H9 (cell line): Measurements from ENCODE around the gene LECT2. TPM values are rescaled to one million over a fixed set of nuclear protein-coding genes. Genes with fewer than 3 reads are reported as not detected.
A peak's percentile ranks its signal among the peaks of the same experiment; 100 is the strongest.

Experiments used
- DNase-seq: peaks from one replicate; pipeline ENCODE4 v3.0.0-alpha.2; 2017
- H2AFZ ChIP-seq: one replicate; pipeline ENCODE4 v1.6.1; 2013; ENCODE audit warnings: mild to moderate bottlenecking, low read length, control low read depth, moderate library complexity
- H2AK5ac ChIP-seq: 2 replicates; pipeline ENCODE4 v1.6.1; 2013; ENCODE audit warnings: low read length, control low read depth, mixed read lengths; ENCODE audit not compliant: insufficient read length
- H2BK120ac ChIP-seq: one replicate; pipeline ENCODE4 v1.6.1; 2013; ENCODE audit warnings: low read depth, mild to moderate bottlenecking, low read length, control low read depth, inconsistent platforms; ENCODE audit not compliant: poor library complexity, severe bottlenecking
- H2BK12ac ChIP-seq: 2 replicates; pipeline ENCODE4 v1.6.1; 2013; ENCODE audit warnings: low read length, control low read depth, mixed read lengths, low read depth; ENCODE audit not compliant: insufficient read length
- H2BK15ac ChIP-seq: 2 replicates; pipeline ENCODE4 v1.6.1; 2013; ENCODE audit warnings: low read depth, low read length, control low read depth
- H2BK20ac ChIP-seq: one replicate; pipeline ENCODE4 v1.6.1; 2013; ENCODE audit warnings: low read depth, mild to moderate bottlenecking, low read length, control low read depth, inconsistent platforms; ENCODE audit not compliant: poor library complexity, severe bottlenecking
- H2BK5ac ChIP-seq: 2 replicates; pipeline ENCODE4 v1.6.1; 2013; ENCODE audit warnings: low read length, control low read depth, mixed read lengths; ENCODE audit not compliant: insufficient read length
- H3K14ac ChIP-seq: 2 replicates; pipeline ENCODE4 v1.6.1; 2013; ENCODE audit warnings: low read length, control low read depth; ENCODE audit not compliant: insufficient read depth
- H3K18ac ChIP-seq: 2 replicates; pipeline ENCODE4 v1.6.1; 2013; ENCODE audit warnings: low read depth, mild to moderate bottlenecking, mixed read lengths, low read length, control low read depth; ENCODE audit not compliant: insufficient read length
- H3K23ac ChIP-seq: 2 replicates; pipeline ENCODE4 v1.6.1; 2013; ENCODE audit warnings: low read length, control low read depth, mixed read lengths, low read depth; ENCODE audit not compliant: insufficient read length
- H3K23me2 ChIP-seq: 2 replicates; pipeline ENCODE4 v1.6.1; 2013; ENCODE audit warnings: low read depth, mild to moderate bottlenecking, mixed read lengths, low read length, control low read depth; ENCODE audit not compliant: insufficient read length, poor library complexity, severe bottlenecking
- H3K27ac ChIP-seq: 2 replicates; pipeline ENCODE4 v1.5.1; 2013; ENCODE audit warnings: low read length, control low read depth, mixed read lengths, low read depth; ENCODE audit not compliant: insufficient read length
- H3K27me3 ChIP-seq: 2 replicates; pipeline ENCODE4 v1.6.1; 2013; ENCODE audit warnings: low read length, control low read depth, inconsistent platforms; ENCODE audit not compliant: insufficient read depth
- H3K4ac ChIP-seq: 2 replicates; pipeline ENCODE4 v1.6.1; 2013; ENCODE audit warnings: low read depth, mild to moderate bottlenecking, control low read depth, inconsistent platforms, low read length, moderate library complexity
- H3K4me1 ChIP-seq: 2 replicates; pipeline ENCODE4 v1.6.1; 2013; ENCODE audit warnings: low read length, control low read depth, inconsistent platforms; ENCODE audit not compliant: insufficient read depth
- H3K4me2 ChIP-seq: 2 replicates; pipeline ENCODE4 v1.6.1; 2013; ENCODE audit warnings: low read length, control low read depth, mixed read lengths; ENCODE audit not compliant: insufficient read length, insufficient read depth
- H3K56ac ChIP-seq: 2 replicates; pipeline ENCODE4 v1.6.1; 2013; ENCODE audit warnings: low read depth, mild to moderate bottlenecking, mixed read lengths, low read length, control low read depth; ENCODE audit not compliant: insufficient read length
- H3K79me1 ChIP-seq: 2 replicates; pipeline ENCODE4 v1.6.1; 2013; ENCODE audit warnings: low read depth, mild to moderate bottlenecking, moderate library complexity, low read length, control low read depth, inconsistent platforms; ENCODE audit not compliant: insufficient read depth, poor library complexity, severe bottlenecking
- H3K79me2 ChIP-seq: 2 replicates; pipeline ENCODE4 v1.6.1; 2013; ENCODE audit warnings: low read length, control low read depth, inconsistent platforms; ENCODE audit not compliant: insufficient read depth
- H3K9ac ChIP-seq: 2 replicates; pipeline ENCODE4 v1.6.1; 2013; ENCODE audit warnings: low read length, control low read depth, mixed read lengths; ENCODE audit not compliant: insufficient read length; ENCODE audit errors: extremely low read depth
- H3K9me3 ChIP-seq: one replicate; pipeline ENCODE4 v1.6.1; 2013; ENCODE audit warnings: low read depth, low read length, inconsistent platforms; ENCODE audit not compliant: control insufficient read depth
- H3T11ph ChIP-seq: one replicate; pipeline ENCODE4 v1.6.1; 2013; ENCODE audit warnings: mild to moderate bottlenecking, low read length, control low read depth, inconsistent platforms
- H4K20me1 ChIP-seq: one replicate; pipeline ENCODE4 v1.6.1; 2013; ENCODE audit not compliant: control insufficient read depth, insufficient read length, insufficient read depth
- H4K5ac ChIP-seq: 2 replicates; pipeline ENCODE4 v1.6.1; 2013; ENCODE audit warnings: low read depth, mild to moderate bottlenecking, mixed read lengths, low read length, control low read depth; ENCODE audit not compliant: insufficient read length
- H4K8ac ChIP-seq: replicated peaks from 2 replicates; pipeline ENCODE4 v1.6.1; 2013; ENCODE audit warnings: low read length, control low read depth, mixed read lengths, low read depth; ENCODE audit not compliant: insufficient read length
- H4K91ac ChIP-seq: 2 replicates; pipeline ENCODE4 v1.6.1; 2013; ENCODE audit warnings: low read depth, mild to moderate bottlenecking, moderate library complexity, mixed read lengths, low read length, control low read depth; ENCODE audit not compliant: insufficient read length
- H3K27ac Mint-ChIP-seq, 3 experiments: 2 replicates in 2 of 3; 3 replicates in 1 of 3; pipeline ENCODE4 v1.8.0; 2020 to 2021; ENCODE audit warnings: mixed read lengths in 3 of 3, mild to moderate bottlenecking in 1 of 3, moderate library complexity in 1 of 3
- H3K27me3 Mint-ChIP-seq: 2 replicates; pipeline ENCODE4 v1.8.0; 2021; ENCODE audit warnings: low read depth, mild to moderate bottlenecking, moderate library complexity, mixed read lengths
- H3K36me3 Mint-ChIP-seq, 3 experiments: 2 replicates in 2 of 3; 3 replicates in 1 of 3; pipeline ENCODE4 v1.8.0; 2020 to 2021; ENCODE audit warnings: low read depth in 3 of 3, mixed read lengths in 3 of 3; ENCODE audit not compliant: insufficient read depth in 1 of 3
- H3K4me1 Mint-ChIP-seq, 2 experiments: 2 replicates each; pipeline ENCODE4 v1.8.0; 2020; ENCODE audit warnings: mixed read lengths in 2 of 2
- H3K4me3 Mint-ChIP-seq, 2 experiments: 2 replicates in 1 of 2; 3 replicates in 1 of 2; pipeline ENCODE4 v1.8.0; 2020 to 2021; ENCODE audit warnings: mild to moderate bottlenecking in 2 of 2, mixed read lengths in 2 of 2, moderate library complexity in 1 of 2
- H3K9me3 Mint-ChIP-seq, 2 experiments: 2 replicates in 1 of 2; 3 replicates in 1 of 2; pipeline ENCODE4 v1.8.0; 2020; ENCODE audit warnings: mild to moderate bottlenecking in 2 of 2, mixed read lengths in 2 of 2, moderate library complexity in 1 of 2
- CTCF ChIP-seq: fragments of 200-600 bp; sonication (generic); conservative IDR thresholded peaks from 3 replicates; pipeline ENCODE4 v1.8.0; 2021; ENCODE audit warnings: antibody characterized with exemption, mild to moderate bottlenecking
- WGBS: extraction: QIAGEN DNeasy Blood & Tissue Kit; methylation state at CpG from one replicate; pipeline ENCODE4 v1.1.7; 2013; ENCODE audit warnings: missing lambda C conversion rate, low lambda C conversion rate, mixed read lengths; ENCODE audit not compliant: insufficient read length; ENCODE audit errors: extremely low coverage; 5-methylcytosine and 5-hydroxymethylcytosine counted together
- total RNA-seq: library from RNA; stranded (reverse); gene quantifications from 2 replicates; pipeline ENCODE4 v1.2.1, GENCODE V29; 2021

LECT2 gene
- total RNA-seq, 1 experiment from 2014 or later, result not detected

GRCh38 chr5:135944967-135945560 lies 9.7 kb downstream of the LECT2 start:
- Histone ChIP-seq H3K56ac (no peak overlapping the region), H2BK15ac (no peak overlapping the region), H3K23me2 (no peaks in the 10 kb centered on the region), H2AFZ (no peak overlapping the region), H4K8ac (no peak overlapping the region), H3K79me1 (no peaks in the 10 kb centered on the region), H2BK120ac (no peak overlapping the region), H3K9me3 (no peaks in the 10 kb centered on the region), H4K91ac (no peak overlapping the region), H3K27me3 (no peaks in the 10 kb centered on the region), H2BK12ac (no peak overlapping the region), H3K4ac (no peak overlapping the region), H3K27ac (no peak overlapping the region), H2AK5ac (no peak overlapping the region), H3K18ac (no peak overlapping the region), H3T11ph (no peak overlapping the region), H3K9ac (no peak overlapping the region), H4K5ac (no peak overlapping the region), H2BK20ac (no peak overlapping the region), H3K4me2 (no peak overlapping the region), H3K23ac (no peak overlapping the region), H4K20me1 (no peaks in the 10 kb centered on the region), H3K4me1 (no peaks in the 10 kb centered on the region), H3K14ac (no peak overlapping the region), H2BK5ac (no peak overlapping the region), H3K79me2 (no peaks in the 10 kb centered on the region)
- Mint-ChIP-seq H3K27ac (no peak overlapping the region), H3K27me3 (peaks cover 3% of the 10 kb centered on the region; the same call in 1 of the 2 replicates), H3K4me3 (no peak overlapping the region), H3K4me1 (peaks cover 0 to 4% of the 10 kb centered on the region in 2 experiments; a peak in 3 of 4 replicates), H3K36me3 (no peaks in the 10 kb centered on the region), H3K9me3 (no peaks in the 10 kb centered on the region)
- peak; percentile 31 for DNase-seq
- WGBS, result no CpG with 5 or more reads among the region's 3 CpGs
- peak; percentile 88 for TF ChIP-seq CTCF
